ENCODE measurements around the gene SPINK8.

The SPINK8 gene

DNA sequence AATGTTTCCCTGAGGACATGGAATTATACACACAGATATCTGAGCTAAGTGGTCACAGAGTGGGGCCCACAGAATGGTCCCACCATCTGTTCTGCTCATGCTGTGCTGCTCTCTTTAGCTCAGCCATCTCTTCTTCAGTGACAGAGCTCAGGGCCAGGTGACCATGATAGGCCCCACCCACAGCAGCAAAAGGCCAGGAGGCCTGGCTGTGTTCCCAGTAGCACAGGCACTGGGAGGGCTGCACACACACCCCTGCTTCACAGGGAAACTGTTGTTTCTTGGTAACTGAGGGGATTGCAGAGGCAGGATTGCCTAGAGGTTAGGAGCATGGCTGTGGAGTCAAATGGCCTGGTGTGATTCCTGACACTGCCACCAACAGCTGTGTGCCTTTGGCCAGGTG lies 33.7 kb upstream of the SPINK8 start:
- no peaks in the 10 kb centered on the region for H3K79me2 ChIP-seq (ENCODE audit: insufficient read depth, low read length)
- no peak overlapping the region for H3K9ac ChIP-seq (ENCODE audit: low read depth, low read length)
- H3K9me3 ChIP-seq (ENCODE audit: insufficient read depth, low read length, severe bottlenecking): peaks cover under 1% of the 10 kb centered on the region
- no peak overlapping the region for H3K4me3 ChIP-seq (ENCODE audit: low read depth in 1 of 2, low read length in 2 of 2)
- ATAC-seq (ENCODE audit: insufficient read depth, low read depth) (no peak), DNase-seq (no peak)
- no peaks in the 10 kb centered on the region for H3K36me3 ChIP-seq (ENCODE audit: insufficient read depth, low read length)
- peaks cover 4% of the 10 kb centered on the region for H3K27me3 ChIP-seq (ENCODE audit: insufficient read depth, low read length, poor library complexity)
- H4K20me1 ChIP-seq (ENCODE audit: insufficient read depth, low read length): no peaks in the 10 kb centered on the region
- no peak overlapping the region for H2AFZ ChIP-seq (ENCODE audit: low read depth, low read length)
- H3K4me1 ChIP-seq (ENCODE audit: insufficient read depth, low read length): no peaks in the 10 kb centered on the region
- TF ChIP-seq EZH2 (IDR thresholded peaks at IDR 0.05; ENCODE audit: borderline replicate concordance, low read depth, low read length, severe bottlenecking): no peak
- TF ChIP-seq, protein P1, sequence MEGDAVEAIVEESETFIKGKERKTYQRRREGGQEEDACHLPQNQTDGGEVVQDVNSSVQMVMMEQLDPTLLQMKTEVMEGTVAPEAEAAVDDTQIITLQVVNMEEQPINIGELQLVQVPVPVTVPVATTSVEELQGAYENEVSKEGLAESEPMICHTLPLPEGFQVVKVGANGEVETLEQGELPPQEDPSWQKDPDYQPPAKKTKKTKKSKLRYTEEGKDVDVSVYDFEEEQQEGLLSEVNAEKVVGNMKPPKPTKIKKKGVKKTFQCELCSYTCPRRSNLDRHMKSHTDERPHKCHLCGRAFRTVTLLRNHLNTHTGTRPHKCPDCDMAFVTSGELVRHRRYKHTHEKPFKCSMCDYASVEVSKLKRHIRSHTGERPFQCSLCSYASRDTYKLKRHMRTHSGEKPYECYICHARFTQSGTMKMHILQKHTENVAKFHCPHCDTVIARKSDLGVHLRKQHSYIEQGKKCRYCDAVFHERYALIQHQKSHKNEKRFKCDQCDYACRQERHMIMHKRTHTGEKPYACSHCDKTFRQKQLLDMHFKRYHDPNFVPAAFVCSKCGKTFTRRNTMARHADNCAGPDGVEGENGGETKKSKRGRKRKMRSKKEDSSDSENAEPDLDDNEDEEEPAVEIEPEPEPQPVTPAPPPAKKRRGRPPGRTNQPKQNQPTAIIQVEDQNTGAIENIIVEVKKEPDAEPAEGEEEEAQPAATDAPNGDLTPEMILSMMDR (IDR thresholded peaks at IDR 0.05; ENCODE audit: borderline replicate concordance, extremely low read depth, low read length, poor library complexity, severe bottlenecking): no peak
- H3K27ac ChIP-seq (ENCODE audit: low read length): no peak overlapping the region
- no peak overlapping the region for H3K4me2 ChIP-seq (ENCODE audit: insufficient read depth, low read length)

DNA sequence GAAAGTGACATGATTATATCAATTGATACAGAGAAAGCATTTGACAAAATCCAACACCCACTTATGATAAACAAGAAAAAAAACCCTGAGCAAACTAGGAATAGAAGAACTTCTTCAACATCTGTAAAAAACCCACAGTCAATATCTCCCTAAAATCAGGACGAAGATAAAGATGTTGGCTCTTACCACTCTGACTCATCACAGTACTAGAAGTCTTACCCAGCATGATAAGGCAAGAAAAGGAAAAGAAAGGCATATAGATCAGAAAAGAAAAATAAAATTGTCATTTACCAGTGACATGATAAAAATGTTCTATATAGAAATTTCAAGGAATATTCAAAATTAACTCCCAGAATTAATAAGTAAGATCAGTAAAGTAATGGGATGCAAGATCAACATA lies 31.4 kb upstream of the SPINK8 start:
- no peaks in the 10 kb centered on the region for H3K79me2 ChIP-seq (ENCODE audit: insufficient read depth, low read length)
- H3K4me3 ChIP-seq (ENCODE audit: low read depth in 1 of 2, low read length in 2 of 2): no peak overlapping the region
- no peak overlapping the region for H3K9ac ChIP-seq (ENCODE audit: low read depth, low read length)
- no peaks in the 10 kb centered on the region for H4K20me1 ChIP-seq (ENCODE audit: insufficient read depth, low read length)
- peaks cover 6% of the 10 kb centered on the region for H3K9me3 ChIP-seq (ENCODE audit: insufficient read depth, low read length, severe bottlenecking)
- no peaks in the 10 kb centered on the region for H3K4me1 ChIP-seq (ENCODE audit: insufficient read depth, low read length)
- DNase-seq (no peak), ATAC-seq (ENCODE audit: insufficient read depth, low read depth) (no peak)
- H3K36me3 ChIP-seq (ENCODE audit: insufficient read depth, low read length): no peaks in the 10 kb centered on the region
- H3K4me2 ChIP-seq (ENCODE audit: insufficient read depth, low read length): no peak overlapping the region
- no peak overlapping the region for H3K27ac ChIP-seq (ENCODE audit: low read length)
- H3K27me3 ChIP-seq (ENCODE audit: insufficient read depth, low read length, poor library complexity): peaks cover 4% of the 10 kb centered on the region
- TF ChIP-seq, protein P1 (IDR thresholded peaks at IDR 0.05; ENCODE audit: borderline replicate concordance, extremely low read depth, low read length, poor library complexity, severe bottlenecking): no peak
- H2AFZ ChIP-seq (ENCODE audit: low read depth, low read length): no peak overlapping the region

DNA sequence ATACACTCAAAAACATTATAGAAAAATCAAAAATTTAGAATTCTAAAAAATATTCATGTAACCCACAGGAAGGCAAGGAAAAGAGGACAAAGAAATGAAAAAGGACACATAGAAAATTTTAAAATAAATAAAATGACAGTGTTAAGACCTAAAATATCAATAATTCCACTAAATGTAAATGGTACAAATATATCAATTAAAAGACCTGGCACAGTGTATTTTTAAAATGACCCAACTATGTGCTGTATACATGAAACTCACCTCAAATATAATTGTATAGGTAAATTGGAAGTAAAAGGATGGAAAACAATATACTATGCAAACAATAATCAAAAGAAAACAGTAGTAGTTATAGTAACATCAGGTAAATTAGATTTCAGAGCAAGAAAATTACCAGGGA lies 28.5 kb upstream of the SPINK8 start:
- no peaks in the 10 kb centered on the region for H3K4me1 ChIP-seq (ENCODE audit: insufficient read depth, low read length)
- H3K9me3 ChIP-seq (ENCODE audit: insufficient read depth, low read length, severe bottlenecking): peaks cover 15% of the 10 kb centered on the region
- no peak overlapping the region for H3K27ac ChIP-seq (ENCODE audit: low read length)
- ATAC-seq (ENCODE audit: insufficient read depth, low read depth): no peak
- TF ChIP-seq, protein P1 (IDR thresholded peaks at IDR 0.05; ENCODE audit: borderline replicate concordance, extremely low read depth, low read length, poor library complexity, severe bottlenecking): no peak
- no peak for TF ChIP-seq EZH2 (IDR thresholded peaks at IDR 0.05; ENCODE audit: borderline replicate concordance, low read depth, low read length, severe bottlenecking)
- H2AFZ ChIP-seq (ENCODE audit: low read depth, low read length): no peak overlapping the region
- no peak overlapping the region for H3K4me3 ChIP-seq (ENCODE audit: low read depth in 1 of 2, low read length in 2 of 2)
- DNase-seq: no peak
- no peak overlapping the region for H3K9ac ChIP-seq (ENCODE audit: low read depth, low read length)
- no peaks in the 10 kb centered on the region for H3K79me2 ChIP-seq (ENCODE audit: insufficient read depth, low read length)
- H3K27me3 ChIP-seq (ENCODE audit: insufficient read depth, low read length, poor library complexity): peaks cover 5% of the 10 kb centered on the region
- H4K20me1 ChIP-seq (ENCODE audit: insufficient read depth, low read length): no peaks in the 10 kb centered on the region
- no peaks in the 10 kb centered on the region for H3K36me3 ChIP-seq (ENCODE audit: insufficient read depth, low read length)
- no peak overlapping the region for H3K4me2 ChIP-seq (ENCODE audit: insufficient read depth, low read length)

DNA sequence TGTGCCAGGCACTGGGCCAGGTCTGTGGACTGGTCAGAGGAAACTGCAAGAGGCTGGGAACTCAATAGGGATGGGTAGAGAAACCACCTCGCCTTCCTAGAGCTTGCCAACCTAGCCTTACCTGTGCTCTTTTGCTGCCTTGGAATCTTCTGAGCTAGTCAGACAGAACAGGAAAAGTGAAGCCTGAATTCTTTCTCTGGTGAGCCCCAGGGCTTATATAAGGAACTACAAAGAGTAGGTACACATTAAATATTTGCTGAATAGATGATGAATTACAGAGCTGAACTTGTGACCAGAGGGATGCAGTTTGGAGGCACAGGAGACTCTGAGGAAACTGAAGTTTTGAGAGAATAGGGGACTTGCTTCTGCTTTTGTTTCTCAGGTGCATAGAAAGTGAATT lies 23.0 kb upstream of the SPINK8 start:
- DNase-seq (no peak), ATAC-seq (ENCODE audit: insufficient read depth, low read depth) (no peak)
- Histone ChIP-seq H3K36me3 (ENCODE audit: insufficient read depth, low read length) (no peaks in the 10 kb centered on the region), H3K4me1 (ENCODE audit: insufficient read depth, low read length) (no peaks in the 10 kb centered on the region), H2AFZ (ENCODE audit: low read depth, low read length) (no peak overlapping the region), H3K79me2 (ENCODE audit: insufficient read depth, low read length) (no peaks in the 10 kb centered on the region), H4K20me1 (ENCODE audit: insufficient read depth, low read length) (no peaks in the 10 kb centered on the region), H3K27ac (ENCODE audit: low read length) (no peak overlapping the region), H3K9me3 (ENCODE audit: insufficient read depth, low read length, severe bottlenecking) (peaks cover 10% of the 10 kb centered on the region), H3K4me2 (ENCODE audit: insufficient read depth, low read length) (no peak overlapping the region), H3K4me3 (ENCODE audit: low read depth in 1 of 2, low read length in 2 of 2) (no peak overlapping the region), H3K27me3 (ENCODE audit: insufficient read depth, low read length, poor library complexity) (peaks cover 5% of the 10 kb centered on the region), H3K9ac (ENCODE audit: low read depth, low read length) (no peak overlapping the region)
- TF ChIP-seq EZH2 (IDR thresholded peaks at IDR 0.05; ENCODE audit: borderline replicate concordance, low read depth, low read length, severe bottlenecking): no peak
- TF ChIP-seq, protein P1 (IDR thresholded peaks at IDR 0.05; ENCODE audit: borderline replicate concordance, extremely low read depth, low read length, poor library complexity, severe bottlenecking): no peak
